Small intestine (tissue), 7 donors: ENCODE data around the gene XCR1. TPM values are rescaled to one million over a fixed set of nuclear protein-coding genes. Genes with fewer than 3 reads are reported as not detected.
A peak's percentile ranks its signal among the peaks of the same experiment; 100 is the strongest.

Source experiments
- DNase-seq, 2 donors: peaks; one replicate each; pipeline versions ENCODE4 v3.0.0 to v3.0.0-alpha.2; 2013
- FAIRE-seq: peaks from 2 replicates; lab custom pipeline; 2012; peaks lifted over from hg19 to GRCh38; lab: Jason Lieb, UNC
- H3K27ac ChIP-seq, 3 donors: one replicate each; pipeline ENCODE4 v1.5.1; 2013; ENCODE audit warnings: low read length in 2 of 3, mild to moderate bottlenecking in 2 of 3, control low read depth in 1 of 3, inconsistent platforms in 1 of 3, low read depth in 1 of 3, moderate library complexity in 1 of 3
- H3K27me3 ChIP-seq, 3 donors: one replicate each; pipeline ENCODE4 v1.6.1; 2013; ENCODE audit warnings: low read length in 3 of 3, inconsistent platforms in 1 of 3; ENCODE audit not compliant: control insufficient read depth in 3 of 3, insufficient read depth in 3 of 3
- H3K36me3 ChIP-seq, 3 donors: one replicate each; pipeline ENCODE4 v1.6.1; 2013; ENCODE audit warnings: low read length in 3 of 3, inconsistent platforms in 1 of 3, low read depth in 1 of 3, mild to moderate bottlenecking in 1 of 3, moderate library complexity in 1 of 3; ENCODE audit not compliant: control insufficient read depth in 3 of 3, insufficient read depth in 2 of 3
- H3K4me1 ChIP-seq, 3 donors: one replicate each; pipeline ENCODE4 v1.6.1; 2013; ENCODE audit warnings: low read length in 2 of 3, inconsistent platforms in 1 of 3, low read depth in 1 of 3, mild to moderate bottlenecking in 1 of 3, moderate library complexity in 1 of 3; ENCODE audit not compliant: control insufficient read depth in 3 of 3, insufficient read depth in 2 of 3
- H3K4me3 ChIP-seq, 3 donors: one replicate each; pipeline ENCODE4 v1.5.1; 2013; ENCODE audit warnings: low read length in 3 of 3, control low read depth in 1 of 3, inconsistent platforms in 1 of 3, low read depth in 1 of 3, mild to moderate bottlenecking in 1 of 3, moderate library complexity in 1 of 3
- H3K9me3 ChIP-seq, 2 donors: one replicate each; pipeline ENCODE4 v1.6.1; 2013; ENCODE audit warnings: low read depth in 1 of 2, low read length in 1 of 2; ENCODE audit not compliant: control insufficient read depth in 2 of 2, insufficient read depth in 1 of 2
- WGBS, 3 donors: extraction: QIAGEN DNeasy Blood & Tissue Kit; methylation state at CpG; one replicate each; pipeline ENCODE4 v1.1.7; 2013; 5-methylcytosine and 5-hydroxymethylcytosine counted together
- polyA plus RNA-seq, 4 donors: library from polyadenylated mRNA; stranded (reverse) in 3 of 4; unstranded in 1 of 4; fragments of 200-250 nt in 3 of 4; fragments of 120-200 nt in 1 of 4; gene quantifications; one replicate each; pipeline versions ENCODE4 v1.2.1 to v1.2.3, GENCODE V29; 2013
- donor health status: healthy with polysubstance abuse.
- donor health status: control.
- donor health status: control.
- donor health status: Bipolar disorder and iron deficiency.
- donor health status: healthy.

The XCR1 gene
- polyA plus RNA-seq, 4 donors: under 0.01 to 1.1 (median 0.13) TPM; not detected in 1

DNA sequence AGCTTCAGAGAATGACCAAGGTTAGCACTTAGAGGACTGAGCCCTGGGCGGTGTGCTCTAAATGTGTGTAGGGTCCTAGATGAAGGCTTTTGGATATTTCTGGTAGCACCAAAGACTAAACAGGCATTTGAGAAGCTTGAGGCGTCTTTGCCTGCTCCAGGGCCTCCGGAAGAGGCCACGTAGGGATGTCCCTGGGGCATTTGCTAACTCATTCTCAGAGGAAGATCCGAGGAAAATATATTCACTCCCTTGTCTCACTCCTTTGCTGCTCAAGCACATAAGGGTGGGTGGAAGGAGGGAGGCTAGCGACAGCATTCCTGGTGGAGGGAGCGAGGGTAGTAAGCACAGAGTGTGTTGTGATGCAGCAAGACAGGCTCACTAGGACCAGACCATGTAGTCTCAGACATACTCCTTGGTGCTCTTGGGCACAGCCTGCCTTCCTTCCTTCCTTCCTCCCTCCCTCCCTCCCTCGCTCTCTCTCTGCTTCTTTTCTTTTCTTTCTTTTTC is 38.5 kb upstream of the XCR1 start:
- Histone ChIP-seq H3K27me3 (peaks cover 0 to 6% (median 0%) of the 10 kb centered on the region in 3 donors), H3K36me3 (no peaks in the 10 kb centered on the region), H3K4me3 (no peak overlapping the region), H3K27ac (peak overlapping the region in 1 of 3 donors; percentile 29), H3K4me1 (no peaks in the 10 kb centered on the region), H3K9me3 (no peaks in the 10 kb centered on the region)
- WGBS, 3 donors: 80 to 89% (median 87%) methylated on average over 8 of the region's 8 CpGs
- FAIRE-seq: no peak
- no peak for DNase-seq

DNA sequence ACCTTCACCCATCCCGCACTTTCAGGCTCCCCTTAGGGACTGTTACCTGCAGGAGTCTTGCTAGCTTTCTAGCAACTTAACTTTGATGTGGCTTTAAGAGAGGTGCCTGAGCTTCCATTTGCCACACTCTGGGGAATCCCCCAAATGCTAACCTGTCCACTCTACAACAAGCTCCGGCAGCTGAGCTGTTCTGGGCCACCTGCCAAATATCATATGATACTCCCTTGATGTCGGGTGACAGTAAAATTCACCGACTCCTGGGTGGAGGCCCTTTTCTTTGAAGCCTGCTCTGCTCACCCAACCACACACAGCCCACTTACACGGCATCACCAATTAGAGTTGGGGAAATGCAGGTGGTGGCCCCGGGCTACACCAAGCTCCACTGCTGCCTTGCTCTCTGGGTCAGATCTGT is 38.0 kb upstream of the XCR1 start:
- H3K4me3 ChIP-seq: no peak overlapping the region
- peak overlapping the region in 1 of 3 donors; percentile 29 for H3K27ac ChIP-seq
- H3K4me1 ChIP-seq: no peaks in the 10 kb centered on the region
- DNase-seq (peak; percentile 8 to 33), FAIRE-seq (no peak)
- H3K36me3 ChIP-seq: no peaks in the 10 kb centered on the region
- no peaks in the 10 kb centered on the region for H3K9me3 ChIP-seq
- WGBS, 3 donors: 2 to 17% (median 9%) methylated on average over 6 of the region's 6 CpGs
- peaks cover 0 to 7% (median 0%) of the 10 kb centered on the region in 3 donors for H3K27me3 ChIP-seq

DNA sequence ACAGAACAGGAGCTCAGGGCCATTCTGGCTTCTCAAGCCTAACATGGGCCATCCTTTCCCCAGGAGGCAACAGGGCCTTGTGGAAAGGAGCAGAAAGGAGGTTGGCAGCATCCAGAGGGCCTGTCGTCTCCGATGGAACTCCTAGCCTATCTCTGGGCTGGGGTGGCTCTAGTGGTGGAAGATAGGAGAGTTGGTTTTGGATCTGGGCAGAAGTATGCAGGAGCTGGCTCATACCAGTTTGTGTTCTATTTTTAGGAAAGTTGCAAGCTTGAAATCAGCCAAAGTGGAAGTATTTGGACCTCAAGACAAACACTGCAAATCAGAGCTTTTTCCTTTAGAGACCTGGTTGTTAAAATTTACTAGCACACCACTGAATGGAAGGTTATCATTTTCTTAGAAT is 35.4 kb upstream of the XCR1 start:
- Histone ChIP-seq H3K9me3 (no peaks in the 10 kb centered on the region), H3K4me1 (no peaks in the 10 kb centered on the region), H3K27me3 (peaks cover 0 to 8% (median 0%) of the 10 kb centered on the region in 3 donors), H3K27ac (no peak overlapping the region), H3K4me3 (no peak overlapping the region), H3K36me3 (no peaks in the 10 kb centered on the region)
- 38 to 93% (median 45%) methylated on average over 2 of the region's 2 CpGs for WGBS, 3 donors
- no peak for FAIRE-seq
- DNase-seq: no peak

DNA sequence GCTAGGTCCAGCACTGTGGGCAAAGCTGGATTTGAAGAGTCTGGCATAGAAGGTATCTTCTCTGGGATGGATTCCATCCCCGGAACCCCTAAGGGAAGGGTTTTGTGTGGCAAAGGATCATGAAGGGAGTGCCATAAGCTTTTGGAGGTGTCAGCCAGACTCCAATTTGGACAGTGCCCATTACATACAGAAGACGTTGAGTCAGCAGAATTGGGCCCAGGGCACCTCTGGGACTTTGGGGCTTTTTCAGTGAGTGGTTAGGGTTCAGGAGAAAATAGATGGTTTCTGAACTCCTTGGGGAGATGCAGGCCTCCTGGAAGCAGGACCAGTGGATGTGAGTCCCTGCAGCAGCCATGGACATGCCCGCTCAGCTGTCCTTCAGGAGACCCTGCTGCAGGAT is 34.6 kb upstream of the XCR1 start:
- DNase-seq (no peak), FAIRE-seq (no peak)
- Histone ChIP-seq H3K27ac (no peak overlapping the region), H3K27me3 (peaks cover 0 to 6% (median 0%) of the 10 kb centered on the region in 3 donors), H3K4me1 (no peaks in the 10 kb centered on the region), H3K9me3 (no peaks in the 10 kb centered on the region), H3K36me3 (no peaks in the 10 kb centered on the region), H3K4me3 (no peak overlapping the region)
- WGBS, 3 donors: 88 to 95% (median 94%) methylated on average over 3 of the region's 3 CpGs

DNA sequence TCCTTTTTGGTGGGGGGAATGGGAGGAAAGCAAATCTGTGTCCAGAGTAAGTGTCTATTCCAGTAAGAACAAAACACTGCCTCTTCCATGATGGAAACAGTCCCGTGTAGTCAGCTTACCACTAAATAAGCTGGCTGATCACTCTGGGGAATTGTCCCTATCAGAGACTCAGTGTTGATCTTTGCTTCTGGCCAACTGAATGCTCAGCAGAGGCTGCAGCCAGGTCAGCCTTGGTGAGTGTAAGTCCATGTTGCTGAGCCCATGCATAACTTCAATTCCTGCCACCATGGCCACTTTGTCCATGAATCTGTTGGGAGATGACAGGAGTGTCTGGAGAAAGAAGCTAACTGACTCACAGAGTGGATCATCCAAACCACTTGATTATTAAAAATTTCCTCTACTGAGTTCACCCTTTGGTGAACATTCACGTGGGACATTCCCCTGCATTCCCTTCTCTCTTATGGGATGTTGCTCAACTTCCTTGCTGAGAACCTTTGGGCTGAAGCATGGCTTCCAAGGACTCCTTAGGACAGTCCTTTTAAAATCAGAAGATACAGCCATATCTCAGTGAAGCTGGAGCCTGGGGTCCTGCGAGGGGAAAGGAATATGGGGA is 33.9 kb upstream of the XCR1 start:
- Histone ChIP-seq H3K9me3 (no peaks in the 10 kb centered on the region), H3K27me3 (peaks cover 0 to 5% (median 0%) of the 10 kb centered on the region in 3 donors), H3K4me3 (no peak overlapping the region), H3K27ac (no peak overlapping the region), H3K4me1 (no peaks in the 10 kb centered on the region), H3K36me3 (no peaks in the 10 kb centered on the region)
- 86 to 92% (median 86%) methylated on average over 3 of the region's 3 CpGs for WGBS, 3 donors
- no peak for FAIRE-seq
- DNase-seq: no peak

DNA sequence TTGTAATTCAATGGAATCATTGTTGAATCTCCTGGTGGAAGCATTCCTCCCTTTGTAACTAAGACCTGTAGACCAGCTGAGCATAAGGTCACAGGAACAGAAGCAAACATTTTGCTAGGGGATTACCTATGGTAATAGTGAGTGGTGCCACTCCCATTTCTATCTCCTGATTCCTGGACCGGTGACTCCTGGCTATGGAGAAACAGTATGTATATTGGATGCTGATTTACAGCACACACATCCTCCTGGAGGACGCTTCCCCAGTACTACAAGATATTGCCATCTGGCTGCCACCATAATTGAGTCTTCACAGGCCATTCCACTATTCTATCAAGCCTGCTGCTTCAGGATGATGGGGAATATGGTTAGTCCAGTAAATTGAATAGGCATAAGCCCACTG is 33.3 kb upstream of the XCR1 start:
- H3K27ac ChIP-seq: no peak overlapping the region
- H3K27me3 ChIP-seq: peaks cover 0 to 5% (median 2%) of the 10 kb centered on the region in 3 donors
- DNase-seq (no peak), FAIRE-seq (no peak)
- H3K4me3 ChIP-seq: no peak overlapping the region
- 63 to 79% (median 78%) methylated on average over 2 of the region's 2 CpGs for WGBS, 3 donors
- H3K36me3 ChIP-seq: no peaks in the 10 kb centered on the region
- H3K4me1 ChIP-seq: no peaks in the 10 kb centered on the region
- H3K9me3 ChIP-seq: no peaks in the 10 kb centered on the region

DNA sequence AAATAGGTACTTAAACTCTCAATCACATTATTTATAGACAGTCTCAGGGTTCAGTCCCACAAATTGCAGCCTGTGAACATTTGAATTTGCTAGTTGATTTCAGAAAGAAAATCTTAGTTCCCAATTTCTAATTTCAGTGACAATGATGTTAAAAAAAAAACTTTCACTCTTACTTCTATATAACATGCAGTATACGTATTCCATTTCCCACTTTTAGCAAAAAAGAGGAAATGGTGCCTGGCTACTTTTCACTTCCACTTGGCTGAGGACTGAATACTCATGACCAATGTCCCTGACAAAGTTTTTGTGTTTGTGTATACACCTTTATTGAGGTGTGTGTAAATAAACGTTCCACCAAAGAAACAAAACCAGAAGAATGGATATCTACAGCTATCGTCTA is 32.1 kb upstream of the XCR1 start:
- H3K4me1 ChIP-seq: no peaks in the 10 kb centered on the region
- WGBS, 3 donors: 48 to 83% (median 63%) methylated on average over 3 of the region's 3 CpGs
- H3K27ac ChIP-seq: no peak overlapping the region
- H3K9me3 ChIP-seq: no peaks in the 10 kb centered on the region
- no peaks in the 10 kb centered on the region for H3K36me3 ChIP-seq
- no peak for DNase-seq
- H3K27me3 ChIP-seq: peaks cover 0 to 4% (median 2%) of the 10 kb centered on the region in 3 donors
- H3K4me3 ChIP-seq: no peak overlapping the region
- FAIRE-seq: no peak

DNA sequence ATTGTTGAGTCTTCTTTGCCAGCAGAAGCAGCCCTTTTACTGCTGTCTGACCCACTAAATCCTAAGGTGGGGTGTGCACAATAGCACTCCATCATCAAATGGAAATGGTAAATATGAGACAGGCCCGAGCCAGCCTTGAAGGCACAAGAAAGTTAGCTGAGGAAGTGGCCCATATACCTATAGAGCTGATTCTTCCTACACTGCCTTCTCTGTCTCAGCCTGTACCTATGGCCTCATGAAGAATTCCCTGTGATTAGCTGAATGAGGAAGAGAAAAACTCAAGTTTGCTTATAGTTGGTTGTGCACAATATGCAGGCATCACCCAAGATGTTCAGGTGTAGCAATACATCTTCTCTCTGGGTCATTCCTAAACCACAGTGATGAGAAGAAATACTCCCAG is 31.7 kb upstream of the XCR1 start:
- no peak for FAIRE-seq
- Histone ChIP-seq H3K27me3 (peaks cover 0 to 2% (median 2%) of the 10 kb centered on the region in 3 donors), H3K4me3 (no peak overlapping the region), H3K27ac (no peak overlapping the region), H3K4me1 (no peaks in the 10 kb centered on the region), H3K9me3 (no peaks in the 10 kb centered on the region), H3K36me3 (no peaks in the 10 kb centered on the region)
- WGBS, 3 donors: 33 to 93% (median 86%) methylated on average over 1 of the region's 1 CpG
- DNase-seq: no peak
